GM12878 (cell line): Measurements from ENCODE around the gene FOXO3. TPM values are rescaled to one million over a fixed set of nuclear protein-coding genes. Genes with fewer than 3 reads are reported as not detected.

ENCODE experiments used
- ATAC-seq: fragments of 200-7000 bp; cut with Tn5 transposase; 3 replicates; pipeline ENCODE4 v1.9.1; 2020; ENCODE audit warnings: mild to moderate bottlenecking, moderate library complexity
- BruUV-seq: library from RNA; stranded (reverse); fragments of 400-500 nt; replicated peaks from 2 replicates; lab custom pipeline; 2021; lab: Mats Ljungman, UMichigan
- CTCF ChIA-PET: fragments of 300-600 bp; sonication (Branson Sonifier 250); formaldehyde crosslinking; extraction: SDS; loops from one replicate; lab custom pipeline; 2021; ENCODE audit warnings: inconsistent platforms; lab: Yijun Ruan, JAX
- POLR2A ChIA-PET: fragments of 350-600 bp; formaldehyde crosslinking; extraction: SDS; loops from one replicate; lab custom pipeline; 2021; ENCODE audit warnings: inconsistent platforms; lab: Charles Lee
- RAD21 ChIA-PET: fragments of 300-600 bp; sonication (Branson Sonifier 250); formaldehyde crosslinking; loops from one replicate; lab custom pipeline; 2023; ENCODE audit warnings: antibody characterized with exemption; ENCODE audit not compliant: unreplicated experiment; lab: Charles Lee
- SMC1A ChIA-PET: fragments of 300-600 bp; sonication (Branson Sonifier 250); formaldehyde crosslinking; loops from one replicate; lab custom pipeline; 2023; ENCODE audit not compliant: unreplicated experiment, uncharacterized antibody; lab: Charles Lee
- DNase-seq: peaks from one replicate; pipeline ENCODE4 v3.0.0-alpha.2; 2011; ENCODE audit warnings: low read depth, low spot score
- FAIRE-seq: peaks from 3 replicates; lab custom pipeline; 2011; peaks lifted over from hg19 to GRCh38; lab: Jason Lieb, UNC
- H2AFZ ChIP-seq: 2 replicates; pipeline ENCODE4 v1.6.0; 2011; ENCODE audit warnings: low read depth, low read length, control low read depth; ENCODE audit not compliant: control insufficient read depth
- H3K27ac ChIP-seq: 2 replicates; pipeline ENCODE4 v1.5.1; 2011; ENCODE audit warnings: control low read depth; ENCODE audit not compliant: control insufficient read depth, insufficient read depth
- H3K27me3 ChIP-seq, 2 experiments: replicated peaks in 1 of 2; 2 replicates each; pipeline versions ENCODE4 v1.6.0 to v1.6.1; 2011; ENCODE audit warnings: low read length in 1 of 2; ENCODE audit not compliant: control insufficient read depth in 2 of 2, insufficient read depth in 2 of 2
- H3K36me3 ChIP-seq, 2 experiments: 2 replicates each; pipeline ENCODE4 v1.5.1; 2011; ENCODE audit warnings: low read length in 1 of 2; ENCODE audit not compliant: control insufficient read depth in 2 of 2, insufficient read depth in 2 of 2
- H3K4me1 ChIP-seq: 2 replicates; pipeline ENCODE4 v1.6.1; 2011; ENCODE audit warnings: mild to moderate bottlenecking, low read length, moderate library complexity, mixed read lengths; ENCODE audit not compliant: control insufficient read depth, insufficient read depth
- H3K4me2 ChIP-seq: 2 replicates; pipeline ENCODE4 v1.6.0; 2011; ENCODE audit warnings: control low read depth; ENCODE audit not compliant: control insufficient read depth, insufficient read depth
- H3K4me3 ChIP-seq: fragments of 200-600 bp; sonication (generic); 2 replicates; pipeline ENCODE4 v1.5.1; 2016
- H3K79me2 ChIP-seq: 2 replicates; pipeline ENCODE4 v1.6.0; 2011; ENCODE audit warnings: low read length; ENCODE audit not compliant: control insufficient read depth, insufficient read depth
- H3K9ac ChIP-seq: 2 replicates; pipeline ENCODE4 v1.8.0; 2011; ENCODE audit warnings: low read length, control low read depth, mixed read lengths; ENCODE audit not compliant: control insufficient read depth, insufficient read depth
- H3K9me3 ChIP-seq: replicated peaks from 3 replicates; pipeline ENCODE4 v1.5.1; 2011; ENCODE audit warnings: mild to moderate bottlenecking, low read length; ENCODE audit not compliant: control insufficient read depth, insufficient read depth
- H4K20me1 ChIP-seq: 2 replicates; pipeline ENCODE4 v1.6.0; 2011; ENCODE audit not compliant: control insufficient read depth, insufficient read depth
- BMI1 ChIP-seq: fragments of 450-650 bp; IDR thresholded peaks from 2 replicates; pipeline ENCODE4 v1.6.1; 2016; ENCODE audit warnings: mild to moderate bottlenecking, moderate library complexity, borderline replicate concordance
- BRCA1 ChIP-seq: IDR thresholded peaks from 2 replicates; pipeline ENCODE4 v1.6.1; 2011; ENCODE audit warnings: low read depth, low read length, improper control_type of control experiment
- CUX1 ChIP-seq: IDR thresholded peaks from 2 replicates; pipeline ENCODE4 v1.6.1; 2012; ENCODE audit warnings: improper control_type of control experiment, low read depth, low read length; ENCODE audit not compliant: insufficient replicate concordance
- FOXM1 ChIP-seq: IDR thresholded peaks from 2 replicates; pipeline ENCODE4 v1.6.1; 2012; ENCODE audit warnings: low read depth, mild to moderate bottlenecking, inconsistent platforms, low read length, moderate library complexity
- LARP7 ChIP-seq: fragments of 450-650 bp; IDR thresholded peaks from 2 replicates; pipeline ENCODE4 v1.6.1; 2017; ENCODE audit warnings: mild to moderate bottlenecking
- RELB ChIP-seq: fragments of 450-650 bp; IDR thresholded peaks from 2 replicates; pipeline ENCODE4 v1.6.1; 2017; ENCODE audit warnings: low read depth, mild to moderate bottlenecking, moderate library complexity
- SKIL ChIP-seq: fragments of 450-650 bp; IDR thresholded peaks from 2 replicates; pipeline ENCODE4 v1.6.1; 2017; ENCODE audit warnings: mild to moderate bottlenecking, low read depth, inconsistent platforms; ENCODE audit not compliant: poor library complexity, severe bottlenecking
- SMC3 ChIP-seq: IDR thresholded peaks from 2 replicates; pipeline ENCODE4 v1.6.1; 2011; ENCODE audit warnings: low read length, improper control_type of control experiment, borderline replicate concordance
- YBX1 ChIP-seq: fragments of 450-650 bp; IDR thresholded peaks from 2 replicates; pipeline ENCODE4 v1.6.1; 2016; ENCODE audit warnings: antibody characterized with exemption
- ZNF207 ChIP-seq: fragments of 450-650 bp; IDR thresholded peaks from 2 replicates; pipeline ENCODE4 v1.6.1; 2014; ENCODE audit warnings: antibody characterized with exemption, mild to moderate bottlenecking, borderline replicate concordance
- WGBS: methylation state at CpG from one replicate; pipeline ENCODE4 v1.1.6; 2016; ENCODE audit warnings: low lambda C conversion rate; ENCODE audit not compliant: insufficient replicate concordance, insufficient coverage; ENCODE audit errors: missing lambda C conversion rate; 5-methylcytosine and 5-hydroxymethylcytosine counted together
- in situ Hi-C: fragments of 300-500 bp; cut with MboI; formaldehyde crosslinking; loops from 9 replicates; pipeline ENCODE4 v1.14.3; 2018; ENCODE audit warnings: mixed read lengths
- intact Hi-C: fragments of 100-400 bp; cut with micrococcal nuclease; formaldehyde crosslinking; loops from one replicate; pipeline ENCODE4 v1.14.2; 2022; ENCODE audit not compliant: unreplicated experiment
- polyA plus RNA-seq, 11 experiments: library from polyadenylated mRNA; depleted of rRNA in 4 of 11; unstranded in 6 of 11; stranded (reverse) in 5 of 11; fragments of >200 nt; fragmentation: Nextera tagmentation in 4 of 11; fragmentation: Illumina TruSeq in 1 of 11; extraction: Ambion mirVana in 4 of 11; extraction: Trizol in 1 of 11; gene quantifications; 1 replicate in 1 of 11; 2 replicates in 10 of 11; pipeline versions ENCODE4 v1.2.1 to v1.2.3, GENCODE V29; 2011 to 2016; ENCODE audit warnings: inconsistent platforms in 2 of 11, missing spikeins in 2 of 11, low read depth in 1 of 11
- total RNA-seq, 4 experiments: library from RNA; depleted of rRNA in 3 of 4; stranded (reverse); fragments of >200 nt in 3 of 4; fragmentation: Illumina TruSeq in 1 of 4; extraction: Trizol in 1 of 4; gene quantifications; 2 replicates each; pipeline versions ENCODE4 v1.2.1 to v1.2.3, GENCODE V29; 2013 to 2021
- TF ChIP-seq, protein P1 (sequence below): fragments of 450-650 bp; IDR thresholded peaks from 2 replicates; pipeline ENCODE4 v1.6.1; 2017; ENCODE audit warnings: mild to moderate bottlenecking, moderate library complexity

Gene FOXO3
- total and polyA plus RNA-seq, 10 of the 15 experiments (the other 5 are each of a cell fraction or from before 2014, with no cell fraction given): 0.82 to 4.5 (median 1.7) TPM

DNA sequence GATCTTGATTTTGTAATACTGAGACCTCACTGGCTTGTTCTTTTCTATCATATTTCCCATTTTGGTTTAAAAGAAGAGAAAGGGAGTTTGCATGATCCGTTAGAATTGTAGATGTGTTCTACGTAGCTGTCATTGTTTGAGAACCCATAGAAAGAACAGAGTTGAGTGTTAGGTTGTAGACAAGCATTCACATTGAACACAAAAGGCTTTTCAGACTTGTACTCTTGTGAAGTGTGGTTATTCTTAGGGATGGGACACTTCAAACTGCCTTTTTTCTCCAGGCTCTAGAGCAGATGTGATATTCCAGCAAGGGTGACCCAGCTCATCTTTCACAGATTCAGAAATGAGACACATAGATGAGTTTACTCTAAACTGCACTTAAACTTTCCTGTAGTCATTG is 19.9 kb downstream of the FOXO3 start:
- no peak for ATAC-seq
- Histone ChIP-seq H3K4me2 (no peak overlapping the region), H2AFZ (no peak overlapping the region), H3K4me1 (no peaks in the 10 kb centered on the region), H4K20me1 (no peaks in the 10 kb centered on the region), H3K27ac (no peak overlapping the region), H3K79me2 (peaks cover 11% of the 10 kb centered on the region), H3K9ac (no peak overlapping the region), H3K9me3 (no peaks in the 10 kb centered on the region), H3K27me3 (no peaks in the 10 kb centered on the region), H3K36me3 (no peaks in the 10 kb centered on the region; a peak in 1 of 4 replicates), H3K4me3 (no peak overlapping the region)
- CTCF ChIA-PET: interaction anchor here (1.0 kb wide), 1 partner anchor 12 kb away, joined by 4 read pairs; no protein-coding TSS in a partner anchor
- BruUV-seq: no TSS peak
- WGBS: 77% methylated on average over 2 of the region's 2 CpGs
- RAD21 ChIA-PET: no interaction called here
- in situ Hi-C loops (no loop called here), intact Hi-C loops (no loop called here)
- DNase-seq: no peak
- SMC1A ChIA-PET: interaction anchor here (0.6 to 1.1 kb wide), 4 partner anchors 9 to 72 kb away, joined by 3 to 6 read pairs (median 3); no protein-coding TSS in a partner anchor
- POLR2A ChIA-PET: no interaction called here
- no peak for FAIRE-seq
- TF ChIP-seq BMI1 (no peak), ZNF207 (no peak), BRCA1 (no peak), YBX1 (no peak), SKIL (no peak), RELB (no peak), CUX1 (no peak), SMC3 (no peak), LARP7 (no peak), FOXM1 (no peak)
- TF ChIP-seq, protein P1, sequence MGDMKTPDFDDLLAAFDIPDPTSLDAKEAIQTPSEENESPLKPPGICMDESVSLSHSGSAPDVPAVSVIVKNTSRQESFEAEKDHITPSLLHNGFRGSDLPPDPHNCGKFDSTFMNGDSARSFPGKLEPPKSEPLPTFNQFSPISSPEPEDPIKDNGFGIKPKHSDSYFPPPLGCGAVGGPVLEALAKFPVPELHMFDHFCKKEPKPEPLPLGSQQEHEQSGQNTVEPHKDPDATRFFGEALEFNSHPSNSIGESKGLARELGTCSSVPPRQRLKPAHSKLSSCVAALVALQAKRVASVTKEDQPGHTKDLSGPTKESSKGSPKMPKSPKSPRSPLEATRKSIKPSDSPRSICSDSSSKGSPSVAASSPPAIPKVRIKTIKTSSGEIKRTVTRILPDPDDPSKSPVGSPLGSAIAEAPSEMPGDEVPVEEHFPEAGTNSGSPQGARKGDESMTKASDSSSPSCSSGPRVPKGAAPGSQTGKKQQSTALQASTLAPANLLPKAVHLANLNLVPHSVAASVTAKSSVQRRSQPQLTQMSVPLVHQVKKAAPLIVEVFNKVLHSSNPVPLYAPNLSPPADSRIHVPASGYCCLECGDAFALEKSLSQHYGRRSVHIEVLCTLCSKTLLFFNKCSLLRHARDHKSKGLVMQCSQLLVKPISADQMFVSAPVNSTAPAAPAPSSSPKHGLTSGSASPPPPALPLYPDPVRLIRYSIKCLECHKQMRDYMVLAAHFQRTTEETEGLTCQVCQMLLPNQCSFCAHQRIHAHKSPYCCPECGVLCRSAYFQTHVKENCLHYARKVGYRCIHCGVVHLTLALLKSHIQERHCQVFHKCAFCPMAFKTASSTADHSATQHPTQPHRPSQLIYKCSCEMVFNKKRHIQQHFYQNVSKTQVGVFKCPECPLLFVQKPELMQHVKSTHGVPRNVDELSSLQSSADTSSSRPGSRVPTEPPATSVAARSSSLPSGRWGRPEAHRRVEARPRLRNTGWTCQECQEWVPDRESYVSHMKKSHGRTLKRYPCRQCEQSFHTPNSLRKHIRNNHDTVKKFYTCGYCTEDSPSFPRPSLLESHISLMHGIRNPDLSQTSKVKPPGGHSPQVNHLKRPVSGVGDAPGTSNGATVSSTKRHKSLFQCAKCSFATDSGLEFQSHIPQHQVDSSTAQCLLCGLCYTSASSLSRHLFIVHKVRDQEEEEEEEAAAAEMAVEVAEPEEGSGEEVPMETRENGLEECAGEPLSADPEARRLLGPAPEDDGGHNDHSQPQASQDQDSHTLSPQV: no peak
